GM08714 (cell line): ENCODE results near the gene LMTK3.

ENCODE experiments used
- H3K4me3 ChIP-seq: fragments of 200-500 bp; sonication (Bioruptor generic); 2 replicates; pipeline ENCODE4 v1.5.1; 2014; ENCODE audit warnings: mild to moderate bottlenecking, low read length, inconsistent platforms
- ZNF274 ChIP-seq: IDR thresholded peaks from 2 replicates; pipeline ENCODE4 v1.6.1; 2012; ENCODE audit warnings: mild to moderate bottlenecking, low read depth, low read length

LMTK3 gene

GRCh38 chr19:48478339-48479256, 33.0 kb downstream of the LMTK3 start:
- H3K4me3 ChIP-seq, result no peak overlapping the region
- no peak for TF ChIP-seq ZNF274

DNA sequence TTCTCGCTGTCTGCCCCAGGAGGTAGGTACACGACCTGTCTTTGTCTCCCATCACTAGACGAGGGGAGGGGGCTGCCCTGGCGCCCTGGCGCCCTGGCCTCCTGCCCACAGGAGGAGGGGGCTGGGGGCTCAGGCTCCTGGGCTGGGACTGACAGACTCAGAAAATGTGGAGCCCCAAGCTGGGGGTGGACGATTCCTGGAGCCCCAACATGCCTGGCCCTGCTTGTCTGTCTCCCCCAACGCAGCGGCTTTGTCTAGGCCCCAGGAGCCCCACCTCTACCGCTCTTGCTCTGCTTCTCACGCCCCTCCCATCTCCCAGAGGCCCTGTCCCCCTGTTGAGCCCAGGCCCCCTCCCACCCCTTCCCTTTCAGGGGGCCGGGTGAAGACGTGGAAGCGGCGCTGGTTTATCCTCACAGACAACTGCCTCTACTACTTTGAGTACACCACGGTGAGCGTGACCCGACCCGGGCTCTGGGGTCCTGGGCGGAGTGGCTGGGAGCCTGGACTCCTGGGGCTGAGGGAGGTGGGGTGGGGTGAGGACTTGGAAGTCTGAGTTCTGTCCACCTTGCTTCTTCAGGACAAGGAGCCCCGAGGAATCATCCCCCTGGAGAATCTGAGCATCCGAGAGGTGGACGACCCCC, 33.8 kb downstream of the LMTK3 start:
- H3K4me3 ChIP-seq, result no peak overlapping the region
- TF ChIP-seq ZNF274, result no peak

DNA sequence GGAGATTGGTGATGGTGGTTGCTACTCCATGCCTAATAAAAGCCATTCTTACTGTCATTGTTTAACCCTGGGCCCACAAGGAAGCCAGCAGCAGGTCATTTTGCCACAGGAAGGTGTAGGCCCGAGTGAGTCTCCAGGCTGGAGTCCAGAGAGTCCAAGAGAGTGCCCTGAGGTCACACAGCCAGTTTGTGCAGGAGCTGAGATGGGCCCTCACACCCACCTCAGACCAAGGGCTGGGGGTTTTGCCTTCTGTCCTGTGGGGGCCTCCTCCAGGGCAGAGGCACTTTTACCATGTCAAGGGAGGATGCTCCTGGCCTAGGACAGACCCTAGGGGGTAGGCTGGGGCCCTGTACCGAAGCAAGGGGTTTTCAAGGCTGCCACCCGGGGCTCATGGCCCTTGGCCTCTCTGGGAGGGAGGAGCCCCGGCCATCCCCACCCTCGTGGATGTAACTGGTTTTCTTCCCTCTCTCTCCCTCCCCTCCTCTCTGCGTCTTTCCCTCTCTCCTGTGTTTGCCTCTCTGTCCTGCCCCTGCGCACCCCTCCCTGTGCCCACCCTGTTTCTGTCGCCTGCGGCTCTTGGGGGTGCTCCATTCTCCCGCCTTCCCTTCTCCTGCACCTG, 34.5 kb downstream of the LMTK3 start:
- TF ChIP-seq ZNF274, result no peak
- H3K4me3 ChIP-seq, result no peak overlapping the region

GRCh38 chr19:48476176-48476575, 35.5 kb downstream of the LMTK3 start:
- TF ChIP-seq ZNF274, result no peak
- no peak overlapping the region for H3K4me3 ChIP-seq

DNA sequence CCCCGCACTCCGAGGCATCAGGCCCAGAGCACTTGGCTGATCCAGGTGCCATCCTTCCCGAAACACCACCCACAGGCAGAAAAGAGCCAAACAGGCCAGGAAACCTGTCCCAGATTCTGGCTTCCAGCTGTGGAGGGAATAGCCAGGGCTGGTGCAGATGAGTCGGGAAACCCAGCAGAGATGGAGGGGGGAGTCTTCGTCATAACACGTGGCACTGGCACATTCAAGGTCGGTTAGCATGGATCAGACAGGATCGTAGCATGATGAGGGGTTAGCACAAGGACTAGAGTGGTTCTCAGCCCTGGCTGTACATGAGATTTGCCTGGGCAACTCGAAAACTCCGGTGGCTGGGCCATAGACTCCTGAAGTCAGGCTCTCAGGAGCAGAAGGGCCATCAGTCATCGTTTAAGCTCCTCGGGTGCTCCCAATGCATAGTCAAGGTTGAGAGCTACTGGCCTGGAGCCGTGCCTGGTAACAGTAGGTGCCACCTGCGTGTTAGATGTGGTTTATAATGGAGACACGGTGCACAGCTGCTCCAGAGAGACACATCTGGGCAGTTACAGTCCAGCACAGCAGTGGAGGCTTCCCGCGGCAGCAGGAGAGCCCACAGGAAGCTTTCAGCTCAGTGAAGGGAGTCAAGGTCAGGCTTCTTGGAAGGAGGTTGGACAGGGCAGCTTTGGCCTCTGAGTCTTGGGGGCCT, 36.1 kb downstream of the LMTK3 start:
- H3K4me3 ChIP-seq, result no peak overlapping the region
- TF ChIP-seq ZNF274, result no peak

DNA sequence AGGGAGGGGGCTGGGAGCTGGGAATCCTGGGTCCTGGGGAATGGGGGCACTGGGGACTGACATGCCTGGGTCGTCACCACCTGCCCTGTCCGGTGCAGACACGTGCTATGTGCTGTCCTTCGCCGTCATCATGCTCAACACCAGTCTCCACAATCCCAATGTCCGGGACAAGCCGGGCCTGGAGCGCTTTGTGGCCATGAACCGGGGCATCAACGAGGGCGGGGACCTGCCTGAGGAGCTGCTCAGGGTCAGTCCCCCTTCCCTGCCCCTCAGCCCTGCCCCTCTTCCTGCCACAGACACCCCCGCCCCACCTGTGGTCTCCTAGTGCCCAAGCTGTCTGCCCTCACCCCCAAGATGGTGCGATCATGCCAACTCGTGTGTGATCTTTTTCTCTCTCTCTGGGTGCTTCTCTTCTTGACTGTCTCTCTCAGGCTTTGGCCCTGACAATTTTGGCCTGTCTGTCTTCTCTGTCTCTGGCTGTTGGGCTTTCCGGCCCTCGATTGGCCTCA, 37.5 kb downstream of the LMTK3 start:
- no peak for TF ChIP-seq ZNF274
- no peak overlapping the region for H3K4me3 ChIP-seq

GRCh38 chr19:48473161-48473966, 38.3 kb downstream of the LMTK3 start:
- H3K4me3 ChIP-seq, result no peak overlapping the region
- no peak for TF ChIP-seq ZNF274

GRCh38 chr19:48471836-48472235, 39.8 kb downstream of the LMTK3 start:
- no peak overlapping the region for H3K4me3 ChIP-seq
- no peak for TF ChIP-seq ZNF274

DNA sequence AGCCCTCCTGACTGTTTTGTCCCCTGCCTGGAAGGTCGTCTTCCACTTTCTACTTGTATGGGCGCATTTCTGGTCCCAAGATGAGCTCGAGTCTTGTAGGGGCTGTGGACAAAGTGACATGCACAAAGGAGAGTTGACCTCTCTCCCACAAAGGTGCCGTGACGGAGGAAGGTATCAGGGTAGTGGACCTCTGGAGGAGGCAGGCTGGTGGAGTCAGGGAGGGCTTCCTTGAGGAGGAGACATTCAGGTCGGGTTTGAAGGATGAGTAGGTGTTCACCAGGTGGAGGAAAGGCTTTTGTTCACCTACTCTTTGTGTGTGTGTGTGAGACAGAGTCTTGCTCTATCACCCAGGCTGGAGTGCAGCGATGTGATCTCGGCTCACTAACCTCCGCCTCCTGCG, 40.8 kb downstream of the LMTK3 start:
- no peak overlapping the region for H3K4me3 ChIP-seq
- no peak for TF ChIP-seq ZNF274

GRCh38 chr19:48469934-48470680, 41.5 kb downstream of the LMTK3 start:
- H3K4me3 ChIP-seq, result peak overlapping the region; percentile 87
- TF ChIP-seq ZNF274, result no peak

GRCh38 chr19:48469289-48469881, 42.2 kb downstream of the LMTK3 start, which contains the start of gene CYTH2:
Gene CYTH2, plus strand, starts transcription at chr19:48469369. Its CDS starts 139 bp downstream, at chr19:48469508.
- peak within 1 kb of the TSS; percentile 87 for H3K4me3 ChIP-seq
- TF ChIP-seq ZNF274, result no peak

DNA sequence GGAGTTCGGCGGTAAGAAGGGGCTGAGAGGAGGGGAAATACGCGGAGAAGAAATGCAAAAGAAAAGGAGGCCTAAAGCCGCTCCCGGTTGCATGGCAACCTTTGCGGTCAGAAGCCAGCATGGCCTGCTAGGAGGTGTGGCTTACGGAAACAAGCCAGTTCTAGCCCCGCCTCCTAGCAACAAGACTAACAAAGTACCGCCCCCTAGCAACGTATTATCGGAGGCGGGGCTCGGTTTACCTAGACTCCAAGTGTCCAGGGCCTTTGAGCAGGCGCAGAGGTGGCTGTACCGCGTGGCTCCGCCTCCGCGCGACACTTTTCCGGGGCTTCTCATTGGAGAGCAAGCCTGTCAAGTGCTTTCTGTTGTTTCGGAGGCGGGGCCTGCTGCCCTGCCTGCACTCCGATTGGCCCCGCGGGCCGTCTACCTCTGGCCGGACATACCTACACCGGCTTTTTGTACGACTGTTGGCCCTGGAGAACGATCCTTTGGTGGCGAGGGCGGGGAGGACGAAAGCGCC, 42.8 kb downstream of the LMTK3 start:
- H3K4me3 ChIP-seq, result peak overlapping the region; percentile 87; the same call in 1 of the 2 replicates
- no peak for TF ChIP-seq ZNF274
